GM12878 (cell line): ENCODE data around the gene PCDHGC4. TPM values are rescaled to one million over a fixed set of nuclear protein-coding genes. Genes with fewer than 3 reads are reported as not detected.
A peak's percentile ranks its signal among the peaks of the same experiment; 100 is the strongest.

Experiments used
- BHLHE40 ChIP-seq, 2 experiments: fragments of 450-650 bp in 1 of 2; IDR thresholded peaks; 2 replicates each; pipeline ENCODE4 v1.6.1; 2011 to 2017; ENCODE audit warnings: low read depth in 2 of 2, borderline replicate concordance in 1 of 2, improper control_type of control experiment in 1 of 2, low read length in 1 of 2, mild to moderate bottlenecking in 1 of 2
- CBX3 ChIP-seq: fragments of 200-600 bp; sonication (generic); IDR thresholded peaks from 2 replicates; pipeline ENCODE4 v1.6.1; 2016; ENCODE audit warnings: low read depth, borderline replicate concordance
- CBX5 ChIP-seq: sonication (generic); IDR thresholded peaks from 2 replicates; pipeline ENCODE4 v1.6.1; 2016; ENCODE audit warnings: low read depth, moderate library complexity, mild to moderate bottlenecking, inconsistent platforms
- CEBPZ ChIP-seq: fragments of 150-350 bp; IDR thresholded peaks from 2 replicates; pipeline ENCODE4 v1.6.1; 2016; ENCODE audit warnings: low read depth, low read length
- CREB1 ChIP-seq: IDR thresholded peaks from 2 replicates; pipeline ENCODE4 v1.6.1; 2012; ENCODE audit warnings: low read depth, mild to moderate bottlenecking, inconsistent platforms
- DPF2 ChIP-seq: fragments of 450-650 bp; IDR thresholded peaks from 2 replicates; pipeline ENCODE4 v1.6.1; 2017; ENCODE audit warnings: mild to moderate bottlenecking
- E2F4 ChIP-seq: IDR thresholded peaks from 2 replicates; pipeline ENCODE4 v1.6.1; 2012; ENCODE audit warnings: low read depth, low read length, improper control_type of control experiment
- EP300 ChIP-seq, 2 experiments: fragments of 150-350 bp in 1 of 2; IDR thresholded peaks; 2 replicates each; pipeline ENCODE4 v1.6.1; 2011 to 2012; ENCODE audit warnings: low read depth in 2 of 2, low read length in 2 of 2, borderline replicate concordance in 1 of 2, improper control_type of control experiment in 1 of 2, inconsistent platforms in 1 of 2; ENCODE audit not compliant: control insufficient read depth in 1 of 2
- EZH2 ChIP-seq: IDR thresholded peaks from 2 replicates; pipeline ENCODE4 v1.6.1; 2012; ENCODE audit warnings: low read depth, mild to moderate bottlenecking, control low read depth, inconsistent platforms, low read length, borderline replicate concordance; ENCODE audit not compliant: control insufficient read depth
- GABPA ChIP-seq: IDR thresholded peaks from 2 replicates; pipeline ENCODE4 v1.6.1; 2014; ENCODE audit warnings: antibody characterized with exemption, low read depth, mild to moderate bottlenecking, inconsistent platforms
- HDAC6 ChIP-seq: fragments of 200-600 bp; sonication (generic); IDR thresholded peaks from one replicate; pipeline ENCODE4 v1.8.0; 2017; ENCODE audit warnings: antibody characterized with exemption; ENCODE audit not compliant: unreplicated experiment
- IKZF2 ChIP-seq, 2 experiments: fragments of 450-650 bp; IDR thresholded peaks; 2 replicates each; pipeline ENCODE4 v1.6.1; 2017; ENCODE audit warnings: mild to moderate bottlenecking in 2 of 2, moderate library complexity in 2 of 2
- IRF4 ChIP-seq: IDR thresholded peaks from 2 replicates; pipeline ENCODE4 v1.6.1; 2011; ENCODE audit warnings: low read depth, low read length
- MTA2 ChIP-seq: fragments of 450-650 bp; IDR thresholded peaks from 2 replicates; pipeline ENCODE4 v1.6.1; 2016; ENCODE audit warnings: low read depth, mild to moderate bottlenecking, moderate library complexity
- MTA3 ChIP-seq: IDR thresholded peaks from 2 replicates; pipeline ENCODE4 v1.6.1; 2012; ENCODE audit warnings: low read length, inconsistent platforms, borderline replicate concordance
- NKRF ChIP-seq: fragments of 450-650 bp; conservative IDR thresholded peaks from 2 replicates; pipeline ENCODE4 v1.6.1; 2017; ENCODE audit warnings: mild to moderate bottlenecking, moderate library complexity
- RAD21 ChIP-seq: IDR thresholded peaks from 2 replicates; pipeline ENCODE4 v1.6.1; 2011; ENCODE audit warnings: mild to moderate bottlenecking, low read depth, low read length, moderate library complexity; ENCODE audit not compliant: insufficient read depth
- RAD51 ChIP-seq: fragments of 450-650 bp; IDR thresholded peaks from 2 replicates; pipeline ENCODE4 v1.6.1; 2016; ENCODE audit warnings: moderate library complexity, mild to moderate bottlenecking, inconsistent platforms
- RUNX3 ChIP-seq: IDR thresholded peaks from 2 replicates; pipeline ENCODE4 v1.6.1; 2012; ENCODE audit warnings: low read length, inconsistent platforms
- TCF7 ChIP-seq: IDR thresholded peaks from 2 replicates; pipeline ENCODE4 v1.6.1; 2014; ENCODE audit warnings: antibody characterized with exemption, borderline replicate concordance
- ZNF384 ChIP-seq: IDR thresholded peaks from 2 replicates; pipeline ENCODE4 v1.6.1; 2012; ENCODE audit warnings: low read depth, mild to moderate bottlenecking, low read length, improper control_type of control experiment, borderline replicate concordance
- ZNF622 ChIP-seq: fragments of 450-650 bp; IDR thresholded peaks from 2 replicates; pipeline ENCODE4 v1.6.1; 2017; ENCODE audit warnings: mild to moderate bottlenecking, inconsistent platforms
- ZSCAN29 ChIP-seq: fragments of 450-650 bp; IDR thresholded peaks from 2 replicates; pipeline ENCODE4 v1.6.1; 2017; ENCODE audit warnings: mild to moderate bottlenecking, moderate library complexity
- polyA plus RNA-seq, 11 experiments: library from polyadenylated mRNA; depleted of rRNA in 4 of 11; unstranded in 6 of 11; stranded (reverse) in 5 of 11; fragments of >200 nt; fragmentation: Nextera tagmentation in 4 of 11; fragmentation: Illumina TruSeq in 1 of 11; extraction: Ambion mirVana in 4 of 11; extraction: Trizol in 1 of 11; gene quantifications; 1 replicate in 1 of 11; 2 replicates in 10 of 11; pipeline versions ENCODE4 v1.2.1 to v1.2.3, GENCODE V29; 2011 to 2016; ENCODE audit warnings: inconsistent platforms in 2 of 11, missing spikeins in 2 of 11, low read depth in 1 of 11
- total RNA-seq, 4 experiments: library from RNA; depleted of rRNA in 3 of 4; stranded (reverse); fragments of >200 nt in 3 of 4; fragmentation: Illumina TruSeq in 1 of 4; extraction: Trizol in 1 of 4; gene quantifications; 2 replicates each; pipeline versions ENCODE4 v1.2.1 to v1.2.3, GENCODE V29; 2013 to 2021
- TF ChIP-seq, protein P1 (sequence below): fragments of 450-650 bp; IDR thresholded peaks from 2 replicates; pipeline ENCODE4 v1.6.1; 2016; ENCODE audit warnings: mild to moderate bottlenecking

The PCDHGC4 gene
- total and polyA plus RNA-seq, 10 of the 15 experiments (the other 5 are each of a cell fraction or from before 2014, with no cell fraction given): 0.04 to 1.2 (median 0.52) TPM

GRCh38 chr5:141513627-141514329 is 28.9 kb downstream of the PCDHGC4 start (continued):
- TF ChIP-seq NKRF: 0 out of 2 replicates have a peak, but pooled peaks have one; percentile 30
- TF ChIP-seq, protein P1, sequence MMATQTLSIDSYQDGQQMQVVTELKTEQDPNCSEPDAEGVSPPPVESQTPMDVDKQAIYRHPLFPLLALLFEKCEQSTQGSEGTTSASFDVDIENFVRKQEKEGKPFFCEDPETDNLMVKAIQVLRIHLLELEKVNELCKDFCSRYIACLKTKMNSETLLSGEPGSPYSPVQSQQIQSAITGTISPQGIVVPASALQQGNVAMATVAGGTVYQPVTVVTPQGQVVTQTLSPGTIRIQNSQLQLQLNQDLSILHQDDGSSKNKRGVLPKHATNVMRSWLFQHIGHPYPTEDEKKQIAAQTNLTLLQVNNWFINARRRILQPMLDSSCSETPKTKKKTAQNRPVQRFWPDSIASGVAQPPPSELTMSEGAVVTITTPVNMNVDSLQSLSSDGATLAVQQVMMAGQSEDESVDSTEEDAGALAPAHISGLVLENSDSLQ: 0 out of 2 replicates have a peak, but pooled peaks have one; percentile 6
- TF ChIP-seq EZH2: no peak
- TF ChIP-seq DPF2: no peak; the same call in 1 of the 2 replicates
- TF ChIP-seq IKZF2 (IDR thresholded peaks at IDR 0.05): peak; percentile 70 to 79
- no peak for TF ChIP-seq ZNF384
- no peak for TF ChIP-seq RAD51
- TF ChIP-seq E2F4: no peak
- TF ChIP-seq RAD21: no peak
- no peak for TF ChIP-seq ZNF622
- TF ChIP-seq BHLHE40 (IDR thresholded peaks at IDR 0.05; ENCODE audit: borderline replicate concordance in 1 of 2, low read depth in 2 of 2, low read length in 1 of 2): peak; percentile 84 to 88
- no peak for TF ChIP-seq CBX5
- no peak for TF ChIP-seq GABPA
- TF ChIP-seq MTA2: peak; percentile 56
- no peak for TF ChIP-seq RUNX3
- peak in 1 of 2 experiments; percentile 48; a peak in 1 of 4 replicates for TF ChIP-seq EP300 (IDR thresholded peaks at IDR 0.05; ENCODE audit: borderline replicate concordance in 1 of 2, control insufficient read depth in 1 of 2, low read depth in 2 of 2, low read length in 2 of 2)
- no peak for TF ChIP-seq IRF4
- no peak for TF ChIP-seq TCF7
- TF ChIP-seq ZSCAN29: no peak
- TF ChIP-seq CEBPZ: no peak
- TF ChIP-seq CREB1: no peak
- TF ChIP-seq MTA3: no peak
- TF ChIP-seq CBX3: no peak
- no peak for TF ChIP-seq HDAC6
